GM12878 (cell line): Measurements from ENCODE around the gene CACNA1B. TPM values are rescaled to one million over a fixed set of nuclear protein-coding genes. Genes with fewer than 3 reads are reported as not detected.

Experiments used
- ATAC-seq: fragments of 200-7000 bp; cut with Tn5 transposase; 3 replicates; pipeline ENCODE4 v1.9.1; 2020; ENCODE audit warnings: mild to moderate bottlenecking, moderate library complexity
- BruUV-seq: library from RNA; stranded (reverse); fragments of 400-500 nt; replicated peaks from 2 replicates; lab custom pipeline; 2021; lab: Mats Ljungman, UMichigan
- CTCF ChIA-PET: fragments of 300-600 bp; sonication (Branson Sonifier 250); formaldehyde crosslinking; extraction: SDS; loops from one replicate; lab custom pipeline; 2021; ENCODE audit warnings: inconsistent platforms; lab: Yijun Ruan, JAX
- POLR2A ChIA-PET: fragments of 350-600 bp; formaldehyde crosslinking; extraction: SDS; loops from one replicate; lab custom pipeline; 2021; ENCODE audit warnings: inconsistent platforms; lab: Charles Lee
- RAD21 ChIA-PET: fragments of 300-600 bp; sonication (Branson Sonifier 250); formaldehyde crosslinking; loops from one replicate; lab custom pipeline; 2023; ENCODE audit warnings: antibody characterized with exemption; ENCODE audit not compliant: unreplicated experiment; lab: Charles Lee
- SMC1A ChIA-PET: fragments of 300-600 bp; sonication (Branson Sonifier 250); formaldehyde crosslinking; loops from one replicate; lab custom pipeline; 2023; ENCODE audit not compliant: unreplicated experiment, uncharacterized antibody; lab: Charles Lee
- DNase-seq: peaks from one replicate; pipeline ENCODE4 v3.0.0-alpha.2; 2011; ENCODE audit warnings: low read depth, low spot score
- FAIRE-seq: peaks from 3 replicates; lab custom pipeline; 2011; peaks lifted over from hg19 to GRCh38; lab: Jason Lieb, UNC
- H2AFZ ChIP-seq: 2 replicates; pipeline ENCODE4 v1.6.0; 2011; ENCODE audit warnings: low read depth, low read length, control low read depth; ENCODE audit not compliant: control insufficient read depth
- H3K27ac ChIP-seq: 2 replicates; pipeline ENCODE4 v1.5.1; 2011; ENCODE audit warnings: control low read depth; ENCODE audit not compliant: control insufficient read depth, insufficient read depth
- H3K27me3 ChIP-seq, 2 experiments: replicated peaks in 1 of 2; 2 replicates each; pipeline versions ENCODE4 v1.6.0 to v1.6.1; 2011; ENCODE audit warnings: low read length in 1 of 2; ENCODE audit not compliant: control insufficient read depth in 2 of 2, insufficient read depth in 2 of 2
- H3K36me3 ChIP-seq, 2 experiments: 2 replicates each; pipeline ENCODE4 v1.5.1; 2011; ENCODE audit warnings: low read length in 1 of 2; ENCODE audit not compliant: control insufficient read depth in 2 of 2, insufficient read depth in 2 of 2
- H3K4me1 ChIP-seq: 2 replicates; pipeline ENCODE4 v1.6.1; 2011; ENCODE audit warnings: mild to moderate bottlenecking, low read length, moderate library complexity, mixed read lengths; ENCODE audit not compliant: control insufficient read depth, insufficient read depth
- H3K4me2 ChIP-seq: 2 replicates; pipeline ENCODE4 v1.6.0; 2011; ENCODE audit warnings: control low read depth; ENCODE audit not compliant: control insufficient read depth, insufficient read depth
- H3K4me3 ChIP-seq: fragments of 200-600 bp; sonication (generic); 2 replicates; pipeline ENCODE4 v1.5.1; 2016
- H3K79me2 ChIP-seq: 2 replicates; pipeline ENCODE4 v1.6.0; 2011; ENCODE audit warnings: low read length; ENCODE audit not compliant: control insufficient read depth, insufficient read depth
- H3K9ac ChIP-seq: 2 replicates; pipeline ENCODE4 v1.8.0; 2011; ENCODE audit warnings: low read length, control low read depth, mixed read lengths; ENCODE audit not compliant: control insufficient read depth, insufficient read depth
- H3K9me3 ChIP-seq: replicated peaks from 3 replicates; pipeline ENCODE4 v1.5.1; 2011; ENCODE audit warnings: mild to moderate bottlenecking, low read length; ENCODE audit not compliant: control insufficient read depth, insufficient read depth
- H4K20me1 ChIP-seq: 2 replicates; pipeline ENCODE4 v1.6.0; 2011; ENCODE audit not compliant: control insufficient read depth, insufficient read depth
- CREB1 ChIP-seq: IDR thresholded peaks from 2 replicates; pipeline ENCODE4 v1.6.1; 2012; ENCODE audit warnings: low read depth, mild to moderate bottlenecking, inconsistent platforms
- MAX ChIP-seq: IDR thresholded peaks from 2 replicates; pipeline ENCODE4 v1.6.1; 2012; ENCODE audit warnings: low read depth, low read length, improper control_type of control experiment
- RELB ChIP-seq: fragments of 450-650 bp; IDR thresholded peaks from 2 replicates; pipeline ENCODE4 v1.6.1; 2017; ENCODE audit warnings: low read depth, mild to moderate bottlenecking, moderate library complexity
- STAT3 ChIP-seq: IDR thresholded peaks from 2 replicates; pipeline ENCODE4 v1.6.1; 2011; ENCODE audit warnings: low read depth, low read length, improper control_type of control experiment
- WGBS: methylation state at CpG from one replicate; pipeline ENCODE4 v1.1.6; 2016; ENCODE audit warnings: low lambda C conversion rate; ENCODE audit not compliant: insufficient replicate concordance, insufficient coverage; ENCODE audit errors: missing lambda C conversion rate; 5-methylcytosine and 5-hydroxymethylcytosine counted together
- in situ Hi-C: fragments of 300-500 bp; cut with MboI; formaldehyde crosslinking; loops from 9 replicates; pipeline ENCODE4 v1.14.3; 2018; ENCODE audit warnings: mixed read lengths
- intact Hi-C: fragments of 100-400 bp; cut with micrococcal nuclease; formaldehyde crosslinking; loops from one replicate; pipeline ENCODE4 v1.14.2; 2022; ENCODE audit not compliant: unreplicated experiment
- polyA plus RNA-seq, 11 experiments: library from polyadenylated mRNA; depleted of rRNA in 4 of 11; unstranded in 6 of 11; stranded (reverse) in 5 of 11; fragments of >200 nt; fragmentation: Nextera tagmentation in 4 of 11; fragmentation: Illumina TruSeq in 1 of 11; extraction: Ambion mirVana in 4 of 11; extraction: Trizol in 1 of 11; gene quantifications; 1 replicate in 1 of 11; 2 replicates in 10 of 11; pipeline versions ENCODE4 v1.2.1 to v1.2.3, GENCODE V29; 2011 to 2016; ENCODE audit warnings: inconsistent platforms in 2 of 11, missing spikeins in 2 of 11, low read depth in 1 of 11
- total RNA-seq, 4 experiments: library from RNA; depleted of rRNA in 3 of 4; stranded (reverse); fragments of >200 nt in 3 of 4; fragmentation: Illumina TruSeq in 1 of 4; extraction: Trizol in 1 of 4; gene quantifications; 2 replicates each; pipeline versions ENCODE4 v1.2.1 to v1.2.3, GENCODE V29; 2013 to 2021

Gene CACNA1B
- total and polyA plus RNA-seq, 10 of the 15 experiments (the other 5 are each of a cell fraction or from before 2014, with no cell fraction given): 0.01 to 0.03 (median 0.01) TPM; not detected in 7

GRCh38 chr9:137893670-137894069, 16.1 kb downstream of the CACNA1B start:
- ChIA-PET POLR2A (interaction anchor here (0.6 kb wide), 2 partner anchors 25 to 264 kb away, joined by 3 to 5 read pairs; no protein-coding TSS in a partner anchor), RAD21 (no interaction called here), SMC1A (interaction anchor here (1.5 kb wide), 1 partner anchor 148 kb away, joined by 6 read pairs; no protein-coding TSS in a partner anchor), CTCF (no interaction called here)
- H3K9me3 ChIP-seq: no peaks in the 10 kb centered on the region
- no TSS peak for BruUV-seq
- DNase-seq (no peak), FAIRE-seq (no peak), ATAC-seq (no peak)
- H3K9ac ChIP-seq: no peak overlapping the region
- no peak overlapping the region for H2AFZ ChIP-seq
- H4K20me1 ChIP-seq: no peaks in the 10 kb centered on the region
- intact Hi-C loops: no loop called here
- H3K27me3 ChIP-seq: no peaks in the 10 kb centered on the region
- no peak overlapping the region for H3K4me3 ChIP-seq
- in situ Hi-C loops: no loop called here
- no peak overlapping the region for H3K27ac ChIP-seq
- H3K79me2 ChIP-seq: no peaks in the 10 kb centered on the region
- no peaks in the 10 kb centered on the region for H3K4me1 ChIP-seq
- no peaks in the 10 kb centered on the region for H3K36me3 ChIP-seq
- no peak for TF ChIP-seq CREB1
- no peak for TF ChIP-seq RELB
- TF ChIP-seq STAT3: no peak
- no peak for TF ChIP-seq MAX
- 4% methylated on average over 5 of the region's 5 CpGs for WGBS
- H3K4me2 ChIP-seq: no peak overlapping the region
